ENCODE data around the gene GDF7. TPM values are rescaled to one million over a fixed set of nuclear protein-coding genes. Genes with fewer than 3 reads are reported as not detected.

The GDF7 gene
- total RNA-seq, 2 experiments from 2014 or later: 0.02 to 0.05 TPM

DNA sequence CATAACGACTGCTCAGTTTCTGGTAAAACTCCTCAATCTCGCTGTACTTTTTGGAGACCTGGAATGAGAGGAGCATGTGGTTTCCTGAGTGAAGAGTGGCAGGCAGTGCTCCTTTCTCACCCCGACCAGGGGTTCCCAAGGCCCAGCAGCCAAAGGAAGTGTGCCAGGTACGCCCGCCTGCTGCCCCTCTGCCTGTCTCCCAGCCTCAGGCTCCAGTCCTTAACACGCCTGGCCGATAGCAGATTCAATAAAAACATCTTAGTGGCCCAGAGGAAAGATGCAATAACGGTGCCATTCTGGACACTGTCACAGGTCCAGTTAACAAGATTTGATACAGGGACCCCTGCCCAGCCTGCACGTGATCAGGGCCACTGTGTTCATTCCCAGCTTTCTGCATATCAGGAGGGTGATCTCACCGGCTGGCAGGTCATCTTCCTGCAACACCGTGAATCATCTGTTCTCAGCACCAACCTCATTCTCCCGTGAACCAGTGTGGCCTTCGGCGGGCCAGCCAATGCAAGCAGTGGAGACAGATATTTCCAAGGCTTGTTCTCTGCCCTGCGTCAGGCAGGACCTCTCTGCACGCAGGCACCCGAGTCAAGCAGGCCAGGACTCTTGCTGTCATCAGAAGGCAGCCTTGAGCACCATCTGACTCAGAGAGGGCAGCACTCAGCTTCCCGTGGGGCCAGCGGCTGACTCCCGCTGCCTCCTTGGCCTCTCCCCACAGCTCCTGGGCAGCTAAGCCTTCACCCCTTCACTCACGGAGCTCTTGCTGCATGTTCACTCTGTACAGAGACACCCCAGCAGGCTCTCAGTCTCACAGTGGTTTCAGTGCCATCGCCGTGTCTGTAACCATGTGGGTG is 25.6 kb upstream of the GDF7 start:
- ChIA-PET POLR2A (interaction anchor here (0.9 to 1.9 kb wide), 3 partner anchors 9 to 197 kb away, joined by 3 to 12 read pairs (median 6); partner anchors contain the start of genes HS1BP3 and RHOB), CTCF (interaction anchor here (0.6 to 6.2 kb wide), 25 partner anchors 8 to 399 kb away, joined by 3 to 144 read pairs (median 6); partner anchors contain the start of genes HS1BP3 and RHOB)
- peaks cover 2% of the 10 kb centered on the region for H3K4me1 Mint-ChIP-seq (ENCODE audit: low read depth)
- no peaks in the 10 kb centered on the region for H3K27me3 Mint-ChIP-seq
- H3K4me3 Mint-ChIP-seq: no peak overlapping the region
- DNase-seq: no peak
- peaks cover 3% of the 10 kb centered on the region for H3K36me3 Mint-ChIP-seq
- H3K27ac Mint-ChIP-seq: no peak overlapping the region
- intact Hi-C loops (cut with micrococcal nuclease): loop anchor here (5.0 kb wide), 2 partner anchors 244 to 399 kb away; no protein-coding TSS in a partner anchor
- no peaks in the 10 kb centered on the region for H3K9me3 Mint-ChIP-seq

DNA sequence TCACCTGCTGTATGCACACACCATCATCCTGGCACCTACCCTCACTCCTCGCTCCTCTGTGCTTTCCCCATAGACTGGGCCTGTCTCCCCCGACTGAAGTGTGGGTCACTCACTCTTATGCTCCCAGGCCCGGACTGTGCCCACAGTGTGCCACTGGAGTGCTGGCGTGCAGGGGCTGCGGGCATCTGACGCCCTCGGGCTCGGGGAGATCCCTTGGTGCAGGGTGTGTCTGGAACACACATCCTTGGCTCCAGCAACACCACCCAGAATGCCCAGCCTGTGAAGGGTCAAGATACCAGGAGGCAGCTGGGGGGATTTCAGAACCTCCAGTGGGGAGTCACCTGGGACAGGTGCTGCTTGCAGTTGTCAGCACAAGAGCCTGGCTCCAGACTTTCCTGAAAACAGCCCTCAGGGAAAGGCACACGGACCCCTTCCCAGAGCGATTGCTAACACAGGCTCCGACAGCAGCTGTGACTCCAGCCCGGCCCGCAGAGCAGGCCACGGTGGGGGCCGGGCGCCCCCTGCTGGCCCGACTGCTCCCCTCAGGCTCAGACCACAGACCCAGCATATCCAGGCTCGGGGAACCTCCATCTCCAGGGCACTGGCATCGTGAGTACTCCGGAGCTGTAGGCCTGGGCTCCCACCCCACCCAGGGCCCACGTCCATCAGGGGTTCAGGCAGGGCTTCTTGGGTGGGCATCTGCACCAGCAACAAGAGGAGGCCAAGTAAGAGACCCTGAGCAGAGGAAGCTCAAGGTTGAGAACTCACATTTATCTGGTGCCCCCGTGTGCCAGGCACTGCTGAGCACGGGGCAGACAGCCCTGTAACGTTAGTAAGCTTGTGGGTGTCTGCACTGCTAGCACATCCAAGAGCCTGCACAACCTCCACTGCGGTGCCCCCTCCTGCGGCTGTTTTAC is 24.6 kb upstream of the GDF7 start:
- intact Hi-C loops (cut with micrococcal nuclease): loop anchor here (1.0 to 5.0 kb wide), 3 partner anchors 199 to 400 kb away; no protein-coding TSS in a partner anchor
- DNase-seq: peak; percentile 81
- Mint-ChIP-seq H3K4me3 (no peak overlapping the region), H3K9me3 (no peaks in the 10 kb centered on the region), H3K4me1 (ENCODE audit: low read depth) (peaks cover 2% of the 10 kb centered on the region), H3K36me3 (peaks cover 3% of the 10 kb centered on the region), H3K27ac (no peak overlapping the region), H3K27me3 (no peaks in the 10 kb centered on the region)
- CTCF ChIA-PET: interaction anchor here (0.6 to 6.2 kb wide), 48 partner anchors 9 to 535 kb away, joined by 3 to 144 read pairs (median 5); partner anchors contain the start of genes HS1BP3 and RHOB
- POLR2A ChIA-PET: interaction anchor here (0.6 to 1.9 kb wide), 4 partner anchors 8 to 890 kb away, joined by 3 to 12 read pairs (median 5); partner anchors contain the start of genes HS1BP3 and RHOB

DNA sequence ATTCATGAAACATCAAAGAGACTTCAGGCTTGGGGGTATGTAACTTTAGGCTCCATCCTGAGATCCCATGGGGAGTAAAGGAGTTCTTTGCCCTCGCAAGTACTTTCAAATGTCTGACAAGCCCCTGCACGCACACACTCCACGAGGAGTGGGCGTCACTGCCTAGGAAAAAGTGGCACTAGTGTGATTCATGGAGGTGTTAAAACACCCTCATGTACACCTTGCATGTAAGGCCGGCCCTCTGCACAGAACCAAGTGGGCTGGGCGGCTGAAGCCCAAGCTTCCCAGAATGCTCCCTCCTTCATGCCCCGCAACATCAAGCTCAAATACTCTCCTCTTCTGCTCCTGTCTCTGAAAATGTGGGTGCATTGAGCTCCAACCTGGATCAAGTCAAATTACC is 23.9 kb upstream of the GDF7 start:
- Mint-ChIP-seq H3K9me3 (no peaks in the 10 kb centered on the region), H3K4me3 (no peak overlapping the region), H3K4me1 (ENCODE audit: low read depth) (peaks cover 2% of the 10 kb centered on the region), H3K36me3 (peaks cover 3% of the 10 kb centered on the region), H3K27ac (no peak overlapping the region), H3K27me3 (no peaks in the 10 kb centered on the region)
- POLR2A ChIA-PET: interaction anchor here (0.6 to 1.9 kb wide), 3 partner anchors 196 to 889 kb away, joined by 3 to 12 read pairs (median 4); partner anchors contain the start of gene RHOB
- CTCF ChIA-PET: interaction anchor here (0.6 to 6.2 kb wide), 40 partner anchors 8 to 536 kb away, joined by 3 to 144 read pairs (median 5); partner anchors contain the start of genes HS1BP3 and RHOB
- DNase-seq: no peak
- intact Hi-C loops (cut with micrococcal nuclease): loop anchor here (5.0 kb wide), 2 partner anchors 246 to 401 kb away; no protein-coding TSS in a partner anchor

DNA sequence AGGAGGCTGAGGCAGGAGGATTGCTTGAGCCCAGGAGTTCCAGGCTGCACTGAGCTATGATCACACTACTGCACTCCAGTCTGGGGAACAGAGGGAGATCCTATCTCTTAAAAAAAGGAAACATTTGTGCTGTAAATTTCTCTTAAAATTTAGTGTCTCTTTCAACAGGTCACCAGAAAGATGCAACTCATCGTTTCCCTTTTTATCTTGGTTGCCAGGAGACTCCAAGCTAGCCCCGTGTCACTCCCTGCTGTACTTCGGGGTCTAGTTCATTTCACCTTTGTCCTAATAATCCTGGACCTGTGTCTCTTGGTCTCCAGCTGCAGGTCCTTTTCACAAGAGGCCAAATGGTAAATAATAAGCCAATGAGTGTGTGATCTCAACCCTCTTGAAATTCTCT is 23.1 kb upstream of the GDF7 start:
- ChIA-PET CTCF (interaction anchor here (0.5 to 6.2 kb wide), 17 partner anchors 7 to 537 kb away, joined by 3 to 144 read pairs (median 7); partner anchors contain the start of genes HS1BP3 and RHOB), POLR2A (interaction anchor here (0.9 kb wide), 1 partner anchor 197 kb away, joined by 3 read pairs; the partner anchor contains the start of gene RHOB)
- intact Hi-C loops (cut with micrococcal nuclease): loop anchor here (5.0 kb wide), 2 partner anchors 247 to 402 kb away; no protein-coding TSS in a partner anchor

DNA sequence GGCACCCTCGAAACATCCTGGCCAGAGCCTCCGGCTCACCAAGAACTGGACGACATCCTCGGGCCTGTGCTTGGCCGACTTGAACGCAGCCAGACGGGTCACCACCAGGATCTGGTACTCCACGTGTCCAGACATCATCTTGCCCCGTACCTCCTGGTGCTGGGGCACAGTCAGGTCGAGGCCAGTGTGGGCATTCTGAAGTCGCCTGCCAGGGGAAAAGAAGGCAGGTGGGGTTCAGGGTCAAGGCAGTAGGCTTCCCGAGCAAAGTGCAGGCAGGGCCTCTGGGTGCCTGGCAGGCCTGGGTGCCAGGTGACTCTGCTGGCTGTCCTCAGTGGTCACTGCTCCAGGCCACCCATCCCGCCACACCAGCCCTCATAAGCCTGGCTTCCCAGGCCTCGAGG is 21.6 kb upstream of the GDF7 start:
- ChIA-PET POLR2A (no interaction called here), CTCF (no interaction called here)
- Mint-ChIP-seq H3K4me1 (ENCODE audit: low read depth) (peaks cover 15% of the 10 kb centered on the region), H3K27me3 (no peaks in the 10 kb centered on the region), H3K9me3 (no peaks in the 10 kb centered on the region), H3K4me3 (no peak overlapping the region), H3K36me3 (no peaks in the 10 kb centered on the region), H3K27ac (no peak overlapping the region)
- intact Hi-C loops (cut with micrococcal nuclease): no loop called here
- DNase-seq: no peak

More for the DNA sequence above, 23.1 kb upstream of the GDF7 start:
- H3K9me3 Mint-ChIP-seq: no peaks in the 10 kb centered on the region
- peaks cover 2% of the 10 kb centered on the region for H3K4me1 Mint-ChIP-seq (ENCODE audit: low read depth)
- H3K27me3 Mint-ChIP-seq: no peaks in the 10 kb centered on the region
- no peak overlapping the region for H3K4me3 Mint-ChIP-seq
- H3K27ac Mint-ChIP-seq: no peak overlapping the region
- no peak for DNase-seq
- H3K36me3 Mint-ChIP-seq: peaks cover 3% of the 10 kb centered on the region

DNA sequence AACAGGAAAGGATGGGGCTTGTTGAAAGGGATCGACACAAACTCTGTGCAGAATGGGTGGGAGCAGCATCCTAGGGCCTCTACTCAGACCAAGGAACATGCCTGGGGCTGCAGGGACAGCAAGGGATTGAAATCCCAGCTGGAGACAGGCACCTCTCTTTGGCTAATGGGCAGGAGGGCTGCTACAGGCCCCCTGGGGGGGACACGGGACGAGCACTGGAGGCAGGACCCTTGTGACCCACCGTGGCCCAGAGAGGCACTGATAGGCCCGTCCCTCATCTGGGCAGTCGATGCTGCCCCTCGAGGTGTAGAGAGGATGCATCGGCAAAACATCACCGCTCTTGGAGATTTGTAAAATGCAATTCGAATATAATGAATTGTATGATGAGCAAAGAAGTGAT is 21.2 kb upstream of the GDF7 start:
- DNase-seq: no peak
- ChIA-PET POLR2A (no interaction called here), CTCF (no interaction called here)
- no peaks in the 10 kb centered on the region for H3K36me3 Mint-ChIP-seq
- intact Hi-C loops (cut with micrococcal nuclease): no loop called here
- H3K4me3 Mint-ChIP-seq: no peak overlapping the region
- H3K4me1 Mint-ChIP-seq (ENCODE audit: low read depth): peaks cover 17% of the 10 kb centered on the region
- H3K27ac Mint-ChIP-seq: no peak overlapping the region
- H3K9me3 Mint-ChIP-seq: no peaks in the 10 kb centered on the region
- no peaks in the 10 kb centered on the region for H3K27me3 Mint-ChIP-seq

DNA sequence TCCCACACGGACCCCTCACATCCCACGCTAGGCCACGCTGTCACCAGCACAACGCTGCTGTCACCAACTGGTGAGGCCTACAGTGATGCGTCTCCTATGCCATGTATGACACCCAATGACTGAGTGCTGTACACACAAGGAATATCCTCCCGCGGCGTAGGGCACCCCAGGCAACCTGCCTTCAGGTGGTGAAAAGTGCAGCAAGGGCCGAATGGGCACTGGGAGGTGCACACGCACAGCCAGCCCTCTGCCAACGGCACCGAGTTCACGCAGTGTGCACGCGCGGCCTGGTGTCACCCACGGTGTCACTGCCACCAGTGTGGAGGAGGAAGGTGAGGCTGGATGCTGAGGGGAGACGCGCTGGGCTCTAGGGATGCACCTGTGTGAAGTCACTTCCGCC is 20.5 kb upstream of the GDF7 start:
- H3K36me3 Mint-ChIP-seq: no peaks in the 10 kb centered on the region
- no peak for DNase-seq
- peaks cover 20% of the 10 kb centered on the region for H3K4me1 Mint-ChIP-seq (ENCODE audit: low read depth)
- ChIA-PET POLR2A (no interaction called here), CTCF (interaction anchor here (1.0 kb wide), 1 partner anchor 200 kb away, joined by 3 read pairs; the partner anchor contains the start of gene RHOB)
- no peaks in the 10 kb centered on the region for H3K27me3 Mint-ChIP-seq
- intact Hi-C loops (cut with micrococcal nuclease): no loop called here
- no peak overlapping the region for H3K4me3 Mint-ChIP-seq
- no peak overlapping the region for H3K27ac Mint-ChIP-seq
- H3K9me3 Mint-ChIP-seq: no peaks in the 10 kb centered on the region

DNA sequence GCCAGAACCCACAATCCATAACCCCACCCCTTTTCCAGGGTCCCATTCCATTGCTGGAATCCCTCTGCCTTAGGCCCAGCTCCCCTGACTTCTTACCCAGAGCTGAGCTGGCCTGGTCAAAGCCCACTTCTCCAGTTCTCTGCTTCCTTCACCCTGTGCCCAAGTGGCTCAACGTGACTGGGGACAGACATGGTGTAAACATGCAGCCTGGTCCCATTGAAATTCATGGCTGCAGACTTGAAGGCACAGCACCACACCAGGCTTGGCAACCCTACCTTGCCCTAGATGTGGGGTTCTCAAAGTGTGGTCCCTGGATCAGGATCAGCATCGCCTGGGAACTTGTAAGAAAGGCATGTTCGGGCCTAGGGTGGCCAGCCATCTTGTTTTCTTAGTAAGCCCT is 19.7 kb upstream of the GDF7 start:
- intact Hi-C loops (cut with micrococcal nuclease): no loop called here
- Mint-ChIP-seq H3K4me3 (no peak overlapping the region), H3K9me3 (no peaks in the 10 kb centered on the region), H3K27ac (no peak overlapping the region), H3K4me1 (ENCODE audit: low read depth) (peaks cover 26% of the 10 kb centered on the region), H3K36me3 (no peaks in the 10 kb centered on the region), H3K27me3 (no peaks in the 10 kb centered on the region)
- ChIA-PET CTCF (interaction anchor here (0.9 to 2.7 kb wide), 3 partner anchors 14 to 206 kb away, joined by 3 to 15 read pairs (median 3); partner anchors contain the start of gene RHOB), POLR2A (no interaction called here)
- no peak for DNase-seq

DNA sequence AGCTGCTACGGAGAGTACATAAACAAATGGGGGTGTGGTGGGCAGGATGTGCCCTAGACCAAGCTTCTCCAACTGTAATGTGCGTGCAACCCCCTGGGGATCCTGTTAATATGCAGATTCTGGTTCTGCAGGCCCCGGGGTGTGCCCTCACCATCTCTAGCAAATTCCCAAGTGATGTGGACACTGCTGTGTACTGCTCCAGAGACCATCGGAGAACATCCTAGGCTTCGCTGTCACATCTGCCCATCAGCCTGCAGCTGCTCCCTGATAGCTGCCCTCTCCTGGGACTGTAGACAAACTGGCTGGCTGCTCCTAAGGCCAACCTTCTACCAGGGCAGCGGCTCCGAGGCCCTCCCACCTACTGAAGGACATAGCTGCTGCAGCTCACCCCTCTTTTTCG is 19.2 kb upstream of the GDF7 start:
- DNase-seq: no peak
- no peak overlapping the region for H3K27ac Mint-ChIP-seq
- ChIA-PET CTCF (interaction anchor here (0.7 to 2.7 kb wide), 5 partner anchors 14 to 207 kb away, joined by 3 to 15 read pairs (median 3); partner anchors contain the start of gene RHOB), POLR2A (interaction anchor here (4.8 kb wide), 1 partner anchor 200 kb away, joined by 35 read pairs; the partner anchor contains the start of gene RHOB)
- peaks cover 24% of the 10 kb centered on the region for H3K4me1 Mint-ChIP-seq (ENCODE audit: low read depth)
- no peaks in the 10 kb centered on the region for H3K27me3 Mint-ChIP-seq
- no peaks in the 10 kb centered on the region for H3K36me3 Mint-ChIP-seq
- no peaks in the 10 kb centered on the region for H3K9me3 Mint-ChIP-seq
- intact Hi-C loops (cut with micrococcal nuclease): no loop called here
- H3K4me3 Mint-ChIP-seq: no peak overlapping the region

DNA sequence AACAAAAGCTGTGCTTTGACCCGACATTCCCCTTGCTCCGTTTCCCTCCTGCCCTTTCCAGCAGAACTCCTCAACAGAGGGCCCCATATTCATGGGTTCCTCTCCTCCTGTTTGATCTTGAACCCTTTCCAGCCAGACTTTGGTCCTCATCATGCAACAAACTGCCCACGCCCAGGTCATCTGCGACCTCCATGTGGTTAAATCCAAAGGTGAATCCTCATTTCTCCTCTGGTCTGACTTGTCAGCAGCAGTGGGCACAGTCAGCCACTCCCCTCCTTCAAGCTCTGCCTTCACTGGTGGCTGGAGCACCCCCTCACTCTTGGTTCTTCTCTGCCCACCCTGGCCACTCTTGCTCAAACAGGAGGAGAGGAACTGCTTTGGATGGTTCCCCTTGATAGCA is 18.7 kb upstream of the GDF7 start:
- intact Hi-C loops (cut with micrococcal nuclease): no loop called here
- no peak overlapping the region for H3K27ac Mint-ChIP-seq
- ChIA-PET CTCF (interaction anchor here (0.7 to 2.7 kb wide), 4 partner anchors 13 to 204 kb away, joined by 3 to 15 read pairs (median 6); partner anchors contain the start of gene RHOB), POLR2A (interaction anchor here (0.6 to 4.8 kb wide), 2 partner anchors 22 to 201 kb away, joined by 3 to 35 read pairs; partner anchors contain the start of gene RHOB)
- H3K36me3 Mint-ChIP-seq: no peaks in the 10 kb centered on the region
- H3K9me3 Mint-ChIP-seq: no peaks in the 10 kb centered on the region
- H3K4me1 Mint-ChIP-seq (ENCODE audit: low read depth): peaks cover 24% of the 10 kb centered on the region
- no peaks in the 10 kb centered on the region for H3K27me3 Mint-ChIP-seq
- no peak overlapping the region for H3K4me3 Mint-ChIP-seq
- DNase-seq: no peak

DNA sequence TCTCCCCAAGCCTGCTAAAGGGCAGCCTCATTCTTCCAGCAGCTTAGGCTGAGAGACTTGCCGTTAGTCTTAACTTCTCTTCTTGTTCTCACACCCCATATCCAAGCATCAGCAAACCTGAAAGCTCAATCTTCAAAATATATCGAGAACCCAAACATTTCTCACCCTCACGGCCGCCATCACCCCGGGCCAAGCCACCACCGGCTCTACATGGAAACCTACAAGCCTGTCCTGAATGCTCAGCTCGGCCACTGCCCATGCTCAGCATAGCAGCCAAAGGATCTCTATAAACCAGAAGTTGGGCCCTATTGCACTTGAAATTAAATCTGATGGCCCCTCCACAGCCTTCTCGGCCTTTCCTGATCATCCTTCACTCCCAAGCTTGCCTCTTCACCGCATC is 18.1 kb upstream of the GDF7 start:
- POLR2A ChIA-PET: interaction anchor here (0.6 to 4.8 kb wide), 2 partner anchors 21 to 201 kb away, joined by 3 to 35 read pairs; partner anchors contain the start of gene RHOB
- intact Hi-C loops (cut with micrococcal nuclease): no loop called here
- no peak overlapping the region for H3K27ac Mint-ChIP-seq
- no peak overlapping the region for H3K4me3 Mint-ChIP-seq
- CTCF ChIA-PET: interaction anchor here (0.8 to 3.5 kb wide), 6 partner anchors 13 to 322 kb away, joined by 3 to 27 read pairs (median 6); no protein-coding TSS in a partner anchor
- no peak for DNase-seq
- peaks cover 24% of the 10 kb centered on the region for H3K4me1 Mint-ChIP-seq (ENCODE audit: low read depth)
- H3K36me3 Mint-ChIP-seq: no peaks in the 10 kb centered on the region
- no peaks in the 10 kb centered on the region for H3K27me3 Mint-ChIP-seq
- H3K9me3 Mint-ChIP-seq: no peaks in the 10 kb centered on the region
